NCI-H2081 treated with DMSO at 0.1 percent for 48 hours (cell line): ENCODE results near the gene SUCLA2.
"Not testable (repeated sequence)": the region's sequence is repeated elsewhere in the genome, so short reads cannot be mapped to it uniquely, and the experiment has no call there.

ENCODE experiments used
- DNase-seq: peaks from one replicate; lab custom pipeline; 2025; lab: John Stamatoyannopoulos, UW

Gene SUCLA2

GRCh38 chr13:48001114-48001881 lies at the start of gene SUCLA2:
SUCLA2 (minus strand) TSS chr13:48001273; CDS start chr13:48001269, 4 bp downstream.
- peak; percentile 23 for DNase-seq

- no peak for DNase-seq
Measured at GRCh38 chr13:48050550-48050949, 49.5 kb upstream of the SUCLA2 start.

- no peak for DNase-seq
Measured at GRCh38 chr13:48043789-48044503, 42.9 kb upstream of the SUCLA2 start.

- DNase-seq, result no peak
Measured at GRCh38 chr13:48042894-48043293, 41.8 kb upstream of the SUCLA2 start.

- DNase-seq, result no peak
Measured at GRCh38 chr13:48040896-48041295, 39.8 kb upstream of the SUCLA2 start.

GRCh38 chr13:48040049-48040448 lies 39.0 kb upstream of the SUCLA2 start:
- DNase-seq, result no peak

- no peak for DNase-seq
Measured at GRCh38 chr13:48038761-48039160, 37.7 kb upstream of the SUCLA2 start.

GRCh38 chr13:48037346-48038173 lies 36.5 kb upstream of the SUCLA2 start, which contains the start of gene NUDT15:
NUDT15 (plus strand) TSS chr13:48037726; CDS start chr13:48037747, 21 bp downstream.
- DNase-seq, result peak; percentile 75

- no peak for DNase-seq
Measured at GRCh38 chr13:48029859-48030258, 28.8 kb upstream of the SUCLA2 start.

- no peak for DNase-seq
Measured at GRCh38 chr13:48028066-48028465, 27.0 kb upstream of the SUCLA2 start.

- DNase-seq, result no peak
Measured at GRCh38 chr13:48019796-48020195, 18.7 kb upstream of the SUCLA2 start.

- DNase-seq, result no peak
Measured at GRCh38 chr13:48018637-48019036, 17.6 kb upstream of the SUCLA2 start.

GRCh38 chr13:48014359-48014758 lies 13.3 kb upstream of the SUCLA2 start:
- DNase-seq, result no peak

- DNase-seq, result no peak
Measured at GRCh38 chr13:48012668-48013067, 11.6 kb upstream of the SUCLA2 start.

- DNase-seq, result no peak
Measured at GRCh38 chr13:48010698-48011097, 9.6 kb upstream of the SUCLA2 start.

GRCh38 chr13:48009284-48009683 lies 8.2 kb upstream of the SUCLA2 start:
- no peak for DNase-seq

GRCh38 chr13:48006396-48006795 lies 5.3 kb upstream of the SUCLA2 start:
- no peak for DNase-seq

- DNase-seq, result no peak
Measured at GRCh38 chr13:48004201-48004600, 3.1 kb upstream of the SUCLA2 start.

- DNase-seq, result not testable (repeated sequence)
Measured at GRCh38 chr13:48001999-48002398, 926 bp upstream of the SUCLA2 start.

GRCh38 chr13:48000559-48001113 lies 437 bp downstream of the SUCLA2 start:
- no peak for DNase-seq

- DNase-seq, result no peak
Measured at GRCh38 chr13:47999973-48000372, 1.1 kb downstream of the SUCLA2 start.

GRCh38 chr13:47997384-47997783 lies 3.7 kb downstream of the SUCLA2 start:
- DNase-seq, result no peak
